ENCODE measurements around the gene EMILIN1.

DNA sequence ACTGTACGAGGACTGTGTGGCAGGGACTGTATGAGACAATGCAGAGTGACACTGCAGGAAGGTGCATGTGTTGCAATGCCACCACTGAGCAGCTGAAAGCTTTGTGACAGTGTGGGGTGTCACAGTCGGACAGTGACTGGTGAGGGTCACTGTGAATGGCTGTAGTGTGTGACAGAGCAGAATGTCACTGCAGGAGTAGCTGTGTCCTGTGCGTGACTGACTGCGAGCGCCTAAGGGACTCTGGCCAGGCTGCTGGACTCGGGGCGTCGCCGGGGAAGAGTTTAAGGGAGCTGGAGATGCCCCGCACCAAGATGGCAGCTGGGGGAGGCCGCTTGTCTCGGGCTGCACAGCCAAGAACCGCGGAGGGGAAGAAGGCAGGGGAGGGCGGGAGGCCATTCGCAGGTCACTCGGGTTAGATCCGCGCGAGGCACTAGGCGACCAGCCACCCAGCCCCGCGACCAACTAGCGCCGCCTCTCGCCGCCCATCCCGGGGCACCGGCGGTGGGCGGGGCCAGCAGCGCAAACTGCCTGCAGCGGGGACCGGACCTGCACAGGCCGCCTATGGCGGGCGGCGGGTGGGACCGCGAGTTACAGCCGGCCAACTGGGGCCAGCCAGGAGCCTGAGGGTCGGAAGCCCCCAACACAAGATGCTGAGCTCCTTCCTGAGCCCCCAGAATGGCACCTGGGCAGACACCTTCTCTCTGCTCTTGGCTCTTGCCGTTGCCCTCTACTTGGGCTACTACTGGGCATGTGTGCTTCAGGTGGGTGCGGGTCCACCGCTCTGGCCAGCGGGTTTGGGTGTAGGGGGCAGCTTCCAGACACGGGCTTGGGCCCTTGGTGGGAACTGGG is 45.1 kb downstream of the EMILIN1 start, which contains the start of gene ABHD1:
- TF ChIP-seq, protein P1, sequence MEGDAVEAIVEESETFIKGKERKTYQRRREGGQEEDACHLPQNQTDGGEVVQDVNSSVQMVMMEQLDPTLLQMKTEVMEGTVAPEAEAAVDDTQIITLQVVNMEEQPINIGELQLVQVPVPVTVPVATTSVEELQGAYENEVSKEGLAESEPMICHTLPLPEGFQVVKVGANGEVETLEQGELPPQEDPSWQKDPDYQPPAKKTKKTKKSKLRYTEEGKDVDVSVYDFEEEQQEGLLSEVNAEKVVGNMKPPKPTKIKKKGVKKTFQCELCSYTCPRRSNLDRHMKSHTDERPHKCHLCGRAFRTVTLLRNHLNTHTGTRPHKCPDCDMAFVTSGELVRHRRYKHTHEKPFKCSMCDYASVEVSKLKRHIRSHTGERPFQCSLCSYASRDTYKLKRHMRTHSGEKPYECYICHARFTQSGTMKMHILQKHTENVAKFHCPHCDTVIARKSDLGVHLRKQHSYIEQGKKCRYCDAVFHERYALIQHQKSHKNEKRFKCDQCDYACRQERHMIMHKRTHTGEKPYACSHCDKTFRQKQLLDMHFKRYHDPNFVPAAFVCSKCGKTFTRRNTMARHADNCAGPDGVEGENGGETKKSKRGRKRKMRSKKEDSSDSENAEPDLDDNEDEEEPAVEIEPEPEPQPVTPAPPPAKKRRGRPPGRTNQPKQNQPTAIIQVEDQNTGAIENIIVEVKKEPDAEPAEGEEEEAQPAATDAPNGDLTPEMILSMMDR (IDR thresholded peaks at IDR 0.05) = no peak
- no peak for TF ChIP-seq POLR2A (IDR thresholded peaks at IDR 0.05)
